ENCODE data around the gene CIBAR2.
"Not testable (repeated sequence)": the region's sequence is repeated elsewhere in the genome, so short reads cannot be mapped to it uniquely, and the experiment has no call there.

Gene CIBAR2

DNA sequence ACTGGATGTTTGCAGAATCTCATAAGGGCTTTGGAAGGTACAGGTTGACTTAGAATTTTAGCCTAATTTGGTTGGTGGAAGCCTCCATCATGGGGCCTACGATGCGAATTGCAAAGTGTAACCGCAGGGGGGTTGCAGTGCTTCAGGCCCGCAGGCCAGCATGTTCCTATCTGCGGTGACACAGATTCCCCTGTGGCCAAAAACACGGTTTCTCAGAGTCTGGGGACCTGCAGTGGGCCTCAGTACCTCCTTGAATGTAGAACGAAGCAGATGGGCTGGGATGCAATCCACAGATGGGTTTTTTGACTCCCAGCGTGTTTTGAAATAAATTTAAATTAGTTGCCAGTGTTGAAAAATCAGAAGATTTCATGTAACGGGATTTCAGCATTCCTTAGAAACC lies 49.9 kb downstream of the CIBAR2 start:
- DNase-seq (ENCODE audit: low read depth): no peak

DNA sequence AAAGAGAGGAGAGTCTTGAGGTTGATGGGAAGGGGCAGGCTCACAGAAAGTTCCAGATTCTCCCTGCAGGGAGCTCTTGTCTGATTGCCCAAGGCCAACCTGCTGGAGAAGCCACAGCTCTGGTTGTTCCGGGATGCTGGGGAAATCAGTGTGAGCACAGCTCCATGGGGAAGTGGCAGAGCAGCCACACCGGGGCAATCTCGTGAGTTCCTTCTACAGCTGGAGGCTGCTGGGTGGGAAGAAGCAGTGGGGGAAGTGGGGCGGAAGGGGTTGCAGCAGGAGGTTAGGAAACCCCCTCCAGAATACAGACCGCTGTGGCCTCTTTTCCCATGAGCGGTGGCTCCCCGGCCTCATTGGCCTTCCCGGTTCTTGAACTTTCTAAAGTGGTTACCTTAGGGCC lies 50.7 kb downstream of the CIBAR2 start:
- DNase-seq (ENCODE audit: low read depth): no peak

DNA sequence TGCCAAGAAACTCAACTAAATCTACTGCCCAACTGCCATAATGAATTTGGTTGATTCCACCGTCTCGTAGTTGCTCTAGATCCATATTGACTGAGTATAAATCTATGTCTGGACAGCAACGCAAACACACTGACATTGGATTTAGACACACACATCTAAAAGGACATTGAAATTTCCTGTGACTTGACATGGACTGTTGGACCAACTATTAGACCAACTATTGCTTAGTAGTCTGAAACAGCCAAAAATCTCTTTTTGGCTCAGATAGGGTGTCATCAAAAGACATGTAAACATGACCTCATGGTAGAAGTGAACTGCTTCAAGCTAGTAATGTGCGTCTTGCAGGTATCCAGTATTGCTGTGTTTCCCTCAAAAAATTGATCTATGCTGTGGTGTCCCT lies 53.4 kb downstream of the CIBAR2 start:
- DNase-seq (ENCODE audit: low read depth): no peak

DNA sequence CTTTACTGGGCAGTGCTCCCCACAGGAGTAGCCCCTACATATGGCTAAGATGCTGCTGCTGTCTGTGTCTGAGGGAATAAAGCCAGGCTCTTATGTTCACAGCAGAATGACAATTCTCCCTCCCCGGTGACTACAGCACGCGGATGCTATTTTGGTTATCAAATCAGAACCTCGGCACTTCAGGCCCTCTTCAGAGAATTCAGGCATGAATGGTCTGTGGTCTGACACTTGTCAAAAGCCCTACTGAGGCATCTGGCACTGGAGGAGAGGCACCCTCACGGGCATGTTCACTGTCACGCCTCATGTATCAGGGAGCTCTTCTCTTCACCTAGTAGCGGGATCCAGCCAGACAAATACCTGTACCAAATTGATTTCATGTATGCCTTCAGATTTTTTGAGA lies 54.3 kb downstream of the CIBAR2 start:
- DNase-seq (ENCODE audit: low read depth): no peak

DNA sequence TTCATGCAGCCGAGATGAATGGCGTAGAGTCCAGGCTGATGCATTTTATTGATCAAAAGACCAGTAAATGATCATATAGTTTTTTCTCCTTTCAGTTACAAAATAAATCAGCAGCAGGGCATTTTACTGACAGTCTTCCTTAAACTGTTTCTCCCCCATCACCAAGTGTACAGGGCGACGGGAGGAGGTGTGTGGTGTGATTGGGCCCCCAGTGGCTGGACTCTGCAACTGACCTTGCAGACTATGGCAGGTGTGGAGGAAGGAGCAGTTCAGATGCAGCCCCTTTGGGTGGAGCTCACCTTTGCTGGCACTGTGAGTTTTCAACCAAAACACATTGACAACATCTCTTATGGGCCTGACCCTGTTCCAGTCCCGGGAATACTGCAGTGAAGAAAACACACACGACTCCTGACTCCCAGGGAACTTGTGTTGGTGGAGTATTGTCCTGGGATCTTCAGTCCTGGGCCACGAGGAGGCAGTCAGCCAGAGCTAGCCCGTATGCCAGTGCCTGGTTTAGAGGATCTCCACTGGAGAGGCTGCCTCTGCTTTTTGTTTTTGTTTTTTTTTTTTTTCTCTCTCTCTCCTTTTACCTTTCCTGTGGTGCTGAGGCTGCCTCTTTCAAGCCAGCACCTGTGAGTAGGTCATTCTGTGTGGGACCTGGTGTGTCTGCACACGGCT lies 54.9 kb downstream of the CIBAR2 start:
- no peak for DNase-seq (ENCODE audit: low read depth)

DNA sequence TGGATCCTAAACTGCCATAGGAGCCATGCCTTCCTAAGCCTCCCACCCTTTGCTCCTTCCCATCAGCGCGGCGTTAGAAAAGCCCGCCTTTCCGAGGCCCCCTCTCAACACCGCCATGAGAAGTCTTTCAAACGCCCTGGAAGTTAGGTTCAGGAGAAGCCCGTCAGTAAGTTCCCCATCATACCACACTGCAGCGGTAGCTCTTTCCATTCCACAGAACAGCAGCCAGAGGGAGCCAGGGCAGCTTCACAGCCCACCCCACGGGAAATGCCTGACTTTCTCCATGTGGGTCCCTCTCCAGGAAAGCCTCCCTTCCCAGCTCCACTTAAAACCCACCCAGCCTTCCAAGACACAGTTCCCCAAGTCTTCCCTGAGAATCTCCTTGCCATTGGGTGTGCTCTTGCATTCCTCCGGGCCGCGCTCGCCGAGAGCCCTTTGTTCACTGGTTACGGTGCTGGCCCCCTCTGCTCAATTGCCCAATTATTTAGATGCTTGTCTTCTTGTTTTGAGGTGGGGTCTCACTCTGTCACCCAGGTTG lies 56.0 kb downstream of the CIBAR2 start:
- peak; percentile 36 for DNase-seq (ENCODE audit: low read depth)

DNA sequence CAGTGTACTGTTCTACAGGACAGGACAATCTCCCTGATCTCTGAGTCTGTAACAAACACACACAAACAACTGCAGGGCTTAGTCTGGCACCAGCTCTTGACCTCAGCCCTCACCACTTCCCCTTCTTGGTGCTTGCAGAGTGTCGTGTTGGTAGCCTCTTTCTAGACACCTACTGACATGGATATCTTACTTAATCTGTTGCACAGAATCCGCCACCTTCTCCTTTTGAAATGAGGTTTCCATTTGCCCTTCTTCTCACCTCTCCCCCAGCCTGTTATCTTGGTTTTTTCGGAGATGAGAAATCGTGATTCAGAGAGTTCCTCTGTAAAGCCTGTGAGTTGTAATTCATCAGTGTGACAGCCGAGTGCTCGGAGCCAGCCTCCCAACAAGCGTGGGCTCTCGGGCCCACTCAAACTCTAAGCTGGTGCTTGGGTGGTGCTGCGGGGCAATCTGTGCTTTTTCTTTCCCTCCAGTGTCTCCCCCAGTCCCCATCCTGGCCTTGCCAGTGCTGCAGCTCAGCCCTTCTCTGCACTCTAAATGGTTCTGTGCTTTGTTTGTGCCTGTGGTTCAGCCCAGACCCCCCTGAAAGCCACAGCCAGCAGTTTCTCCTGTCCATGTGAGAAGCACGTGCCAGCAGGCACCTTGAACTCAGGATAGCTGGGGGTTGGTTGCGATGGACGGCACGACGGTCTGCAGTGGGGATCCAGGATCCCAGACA lies 56.6 kb downstream of the CIBAR2 start:
- peak; percentile 72 for DNase-seq (ENCODE audit: low read depth)

DNA sequence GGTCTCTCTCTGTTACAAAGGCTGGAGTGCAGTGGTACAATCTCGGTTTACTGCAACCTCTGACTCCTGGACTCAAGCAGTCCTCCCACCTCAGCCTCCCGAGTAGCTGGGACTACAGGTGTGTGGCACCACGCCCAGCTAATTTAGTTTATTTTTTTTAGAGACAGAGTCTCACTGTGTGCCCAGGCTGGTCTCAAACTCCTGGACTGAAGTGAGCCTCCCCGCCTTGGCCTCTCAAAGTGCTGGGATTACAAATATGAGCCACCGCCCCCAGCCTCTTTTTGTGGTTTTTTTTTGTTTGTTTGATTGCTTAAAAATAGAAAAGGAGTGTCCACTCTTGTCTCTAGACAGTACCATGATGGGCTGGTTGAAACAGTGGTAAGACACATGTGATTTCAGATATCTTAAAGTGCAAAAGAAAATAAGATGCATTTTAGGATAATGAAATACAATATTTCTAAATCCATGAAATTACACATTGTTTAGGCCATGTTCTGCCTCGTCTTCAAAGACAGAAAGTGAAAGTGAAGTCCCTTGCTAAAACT lies 57.3 kb downstream of the CIBAR2 start:
- no peak for DNase-seq (ENCODE audit: low read depth)

DNA sequence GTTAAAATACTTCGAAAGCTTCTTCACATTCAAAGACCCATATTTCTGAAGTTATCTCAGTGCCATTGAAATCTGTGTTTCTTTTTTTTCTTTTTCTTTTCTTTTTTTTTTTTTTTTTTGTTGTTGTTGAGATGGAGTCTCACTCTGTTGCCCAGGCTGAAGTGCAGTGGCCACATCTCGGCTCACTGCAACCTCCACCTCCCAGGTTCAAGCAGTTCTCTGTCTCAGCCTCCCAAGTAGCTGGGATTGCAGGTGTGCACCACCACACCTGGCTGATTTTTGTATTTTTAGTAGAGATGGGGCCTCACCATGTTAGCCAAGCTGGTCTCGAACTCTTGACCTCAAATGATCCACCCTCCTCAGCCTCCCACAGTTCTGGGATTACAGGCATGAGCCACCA lies 58.0 kb downstream of the CIBAR2 start:
- not testable (repeated sequence) for DNase-seq (ENCODE audit: low read depth)

DNA sequence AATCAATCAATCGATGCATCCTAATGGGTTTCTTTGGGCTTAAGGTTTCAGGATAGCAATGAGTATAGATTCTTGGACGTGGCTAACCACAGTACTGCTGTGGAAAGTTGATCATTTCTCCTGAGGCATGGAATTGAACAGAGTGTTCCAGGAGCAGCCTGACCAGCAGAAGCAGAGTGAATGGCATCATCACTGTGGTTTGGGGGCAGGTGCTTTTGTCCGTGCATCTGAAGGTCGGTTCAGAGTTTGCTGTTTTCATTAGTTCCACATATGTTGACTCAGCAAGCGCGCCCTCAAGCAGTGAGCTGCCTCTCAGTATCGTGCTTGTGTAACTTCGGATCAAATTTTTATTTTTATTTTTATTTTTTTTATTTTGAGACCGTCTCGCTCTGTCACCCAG lies 59.7 kb downstream of the CIBAR2 start:
- DNase-seq (ENCODE audit: low read depth): no peak

DNA sequence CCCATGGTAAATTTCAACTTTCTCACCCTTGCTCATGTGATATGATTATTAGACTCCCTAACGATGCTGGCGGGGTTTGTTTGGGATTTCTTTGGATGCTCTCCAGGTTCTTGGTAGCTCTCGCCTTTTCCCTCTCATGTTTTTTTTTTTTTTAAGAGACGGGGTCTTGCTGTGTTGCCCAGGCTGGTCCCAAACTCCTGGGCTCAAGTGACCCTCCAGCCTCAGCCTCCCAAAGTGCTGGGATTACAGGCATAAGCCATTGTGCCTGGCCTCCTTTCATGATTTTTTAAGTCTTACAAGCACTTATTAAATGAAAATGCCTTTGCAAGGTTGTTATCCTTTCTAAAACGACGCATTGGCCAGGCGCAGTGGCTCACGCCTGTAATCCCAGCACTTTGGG lies 60.6 kb downstream of the CIBAR2 start:
- DNase-seq (ENCODE audit: low read depth): no peak

DNA sequence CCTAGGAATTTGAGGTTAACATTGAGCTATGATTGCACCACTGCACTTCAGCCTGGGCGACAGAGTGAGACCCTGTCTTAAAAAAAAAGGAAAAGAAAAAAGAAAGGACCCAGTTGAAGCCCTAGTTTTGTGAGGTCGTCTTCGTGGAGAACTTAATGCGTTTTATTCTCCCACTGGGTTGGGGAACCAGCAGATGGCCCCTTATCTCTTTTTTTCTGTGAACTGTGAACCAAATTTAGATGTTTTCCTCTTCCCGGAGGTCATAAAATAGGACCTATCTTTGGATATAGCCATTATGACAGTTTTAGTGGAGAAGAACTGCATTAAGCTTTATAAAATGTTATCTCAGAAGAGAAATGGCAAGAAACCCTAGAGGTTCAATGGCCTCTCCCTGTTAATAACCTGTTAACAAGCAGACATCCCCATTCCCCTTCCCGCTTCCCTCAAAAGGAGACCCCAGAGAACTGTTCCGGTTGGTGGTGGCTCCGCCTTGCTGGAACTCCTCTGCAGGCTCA lies 61.1 kb downstream of the CIBAR2 start:
- DNase-seq (ENCODE audit: low read depth): no peak

DNA sequence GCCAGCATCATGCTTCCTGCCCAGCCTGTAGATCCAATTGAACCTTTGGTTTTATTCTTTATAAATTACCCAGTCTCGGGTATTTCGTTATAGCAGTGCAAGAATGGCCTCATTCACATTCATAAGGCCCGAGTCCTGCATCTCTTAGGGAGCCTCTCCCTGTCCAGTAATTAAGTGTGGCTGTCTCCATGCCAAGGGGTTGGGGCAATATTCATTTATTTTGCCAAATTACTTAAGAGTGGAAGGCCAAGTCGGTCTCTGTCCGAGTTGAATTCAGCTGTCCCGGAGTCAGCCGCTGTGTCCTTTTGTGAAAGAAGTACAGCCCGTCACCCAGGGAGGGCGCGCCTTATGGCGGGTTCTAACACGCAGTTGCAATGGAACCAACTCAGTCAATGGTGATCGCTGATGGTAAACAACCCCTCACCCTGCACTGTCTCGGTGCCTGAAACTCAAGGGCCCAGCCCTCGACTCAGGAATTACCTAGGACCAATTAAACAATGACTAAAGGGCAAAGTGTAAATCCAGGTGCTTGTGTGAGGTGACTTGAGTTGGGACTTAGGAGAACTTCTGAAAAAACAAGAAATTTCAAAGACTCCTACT lies 62.5 kb downstream of the CIBAR2 start:
- DNase-seq (ENCODE audit: low read depth): no peak

DNA sequence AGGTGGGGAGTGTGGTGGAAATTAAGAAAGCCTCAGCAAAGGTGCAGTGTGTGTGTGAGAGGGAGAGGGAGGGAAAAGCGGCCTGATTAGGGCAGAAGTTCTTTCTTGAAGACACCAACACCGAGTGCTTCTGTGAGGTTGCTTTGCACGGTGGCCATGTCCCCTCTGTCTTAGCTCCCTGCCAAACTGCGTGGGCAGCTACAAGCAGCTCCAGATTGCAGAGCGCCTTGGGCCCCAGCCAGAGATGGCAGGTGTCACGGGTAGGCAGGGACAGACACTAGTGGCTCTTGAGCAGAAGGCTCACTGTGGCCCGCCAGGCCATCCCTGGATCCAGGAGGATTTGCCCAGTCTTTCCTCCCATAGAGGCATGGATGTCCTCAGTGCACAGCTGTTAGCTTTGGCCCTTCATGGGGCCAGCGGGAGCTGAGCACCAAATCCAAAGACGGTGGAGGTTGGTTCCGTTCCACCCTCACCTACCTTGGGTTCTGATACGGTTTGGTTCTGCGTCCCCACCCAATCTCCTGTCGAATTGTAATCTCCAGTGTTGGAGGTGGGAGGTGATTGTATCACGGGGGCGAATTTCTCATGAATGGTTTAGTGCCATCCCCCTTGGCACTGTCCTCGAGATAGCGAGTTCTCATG lies 63.2 kb downstream of the CIBAR2 start:
- DNase-seq (ENCODE audit: low read depth): no peak
